Esophagus (tissue), 2 donors: ENCODE data around the gene ARHGAP10. TPM values are rescaled to one million over a fixed set of nuclear protein-coding genes. Genes with fewer than 3 reads are reported as not detected.

ENCODE experiments used
- H3K27ac ChIP-seq, 2 donors: one replicate each; pipeline ENCODE4 v1.5.1; 2013; ENCODE audit warnings: low read depth in 2 of 2, mild to moderate bottlenecking in 2 of 2, inconsistent platforms in 1 of 2, low read length in 1 of 2, moderate library complexity in 1 of 2
- H3K27me3 ChIP-seq, 2 donors: one replicate each; pipeline ENCODE4 v1.6.1; 2013; ENCODE audit warnings: low read length in 2 of 2, control low read depth in 1 of 2, mild to moderate bottlenecking in 1 of 2; ENCODE audit not compliant: insufficient read depth in 2 of 2, control insufficient read depth in 1 of 2
- H3K36me3 ChIP-seq, 2 donors: one replicate each; pipeline ENCODE4 v1.6.1; 2013; ENCODE audit warnings: low read length in 1 of 2; ENCODE audit not compliant: control insufficient read depth in 2 of 2, insufficient read depth in 2 of 2
- H3K4me1 ChIP-seq, 2 donors: one replicate each; pipeline ENCODE4 v1.6.1; 2013; ENCODE audit warnings: low read length in 1 of 2; ENCODE audit not compliant: control insufficient read depth in 2 of 2, insufficient read depth in 2 of 2
- H3K4me3 ChIP-seq, 2 donors: one replicate each; pipeline ENCODE4 v1.5.1; 2013; ENCODE audit warnings: low read length in 2 of 2, mild to moderate bottlenecking in 2 of 2, low read depth in 1 of 2, moderate library complexity in 1 of 2
- H3K9me3 ChIP-seq, 2 donors: one replicate each; pipeline ENCODE4 v1.6.1; 2013; ENCODE audit warnings: mild to moderate bottlenecking in 2 of 2, low read depth in 1 of 2, low read length in 1 of 2, moderate library complexity in 1 of 2; ENCODE audit not compliant: control insufficient read depth in 2 of 2, insufficient read depth in 1 of 2
- WGBS, 2 donors: extraction: QIAGEN DNeasy Blood & Tissue Kit; methylation state at CpG; one replicate each; pipeline ENCODE4 v1.1.7; 2013; 5-methylcytosine and 5-hydroxymethylcytosine counted together
- polyA plus RNA-seq, 2 donors: library from polyadenylated mRNA; stranded (reverse); fragments of 200-250 nt; gene quantifications; one replicate each; pipeline ENCODE4 v1.2.3, GENCODE V29; 2013
- donor health status: healthy with polysubstance abuse.
- donor health status: Bipolar disorder and iron deficiency.

ARHGAP10 gene
- polyA plus RNA-seq, 2 donors, result 31.2 to 53.9 TPM

DNA sequence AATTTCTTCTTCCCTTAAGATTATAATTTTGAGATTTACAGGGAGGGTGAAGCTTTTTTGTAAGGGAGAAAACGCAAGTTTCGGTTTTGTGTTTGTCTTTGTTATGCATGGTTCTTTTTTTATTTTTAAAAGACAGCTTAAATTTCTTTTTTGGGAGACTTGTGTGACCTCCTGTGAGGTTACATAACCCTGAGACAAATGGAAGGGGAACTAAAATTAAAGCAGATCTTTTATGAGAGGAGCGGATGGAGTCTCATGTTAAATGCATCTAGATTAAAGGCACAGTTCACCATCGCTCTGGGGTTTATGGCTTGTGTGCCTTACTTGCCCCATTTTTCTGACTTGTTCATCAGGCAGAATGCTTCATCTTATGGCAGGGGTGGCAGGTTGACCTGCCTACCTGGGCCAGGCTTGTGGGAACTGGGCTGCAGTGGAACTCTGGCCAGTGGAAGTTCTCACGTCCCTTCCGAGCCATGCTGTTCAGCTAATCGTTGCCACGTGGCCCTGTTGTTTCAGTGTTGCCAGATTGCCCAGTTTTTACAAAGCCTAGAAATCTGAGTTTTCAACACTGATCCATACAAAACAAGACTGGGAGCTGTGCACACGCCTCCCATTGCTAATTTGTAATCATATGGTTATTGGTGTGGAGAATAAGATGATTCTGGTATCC is 291.8 kb downstream of the ARHGAP10 start:
- Histone ChIP-seq H3K4me3 (no peak overlapping the region), H3K27me3 (no peaks in the 10 kb centered on the region), H3K27ac (no peak overlapping the region), H3K4me1 (no peaks in the 10 kb centered on the region), H3K9me3 (no peaks in the 10 kb centered on the region), H3K36me3 (no peaks in the 10 kb centered on the region)
- WGBS, 2 donors, result 88 to 93% methylated on average over 9 of the region's 9 CpGs

GRCh38 chr4:148025981-148026380 is 294.1 kb downstream of the ARHGAP10 start:
- H3K36me3 ChIP-seq, result no peaks in the 10 kb centered on the region
- H3K4me3 ChIP-seq, result no peak overlapping the region
- 81 to 82% methylated on average over 4 of the region's 4 CpGs for WGBS, 2 donors

GRCh38 chr4:148027201-148027600 is 295.3 kb downstream of the ARHGAP10 start:
- H3K36me3 ChIP-seq, result no peaks in the 10 kb centered on the region
- no peaks in the 10 kb centered on the region for H3K27me3 ChIP-seq
- 86 to 87% methylated on average over 7 of the region's 7 CpGs for WGBS, 2 donors
- H3K27ac ChIP-seq, result no peak overlapping the region
- H3K4me3 ChIP-seq, result no peak overlapping the region
- H3K9me3 ChIP-seq, result no peaks in the 10 kb centered on the region
- no peaks in the 10 kb centered on the region for H3K4me1 ChIP-seq

More at GRCh38 chr4:148025981-148026380, 294.1 kb downstream of the ARHGAP10 start:
- Histone ChIP-seq H3K27me3 (no peaks in the 10 kb centered on the region), H3K27ac (no peak overlapping the region), H3K4me1 (no peaks in the 10 kb centered on the region), H3K9me3 (no peaks in the 10 kb centered on the region)

DNA sequence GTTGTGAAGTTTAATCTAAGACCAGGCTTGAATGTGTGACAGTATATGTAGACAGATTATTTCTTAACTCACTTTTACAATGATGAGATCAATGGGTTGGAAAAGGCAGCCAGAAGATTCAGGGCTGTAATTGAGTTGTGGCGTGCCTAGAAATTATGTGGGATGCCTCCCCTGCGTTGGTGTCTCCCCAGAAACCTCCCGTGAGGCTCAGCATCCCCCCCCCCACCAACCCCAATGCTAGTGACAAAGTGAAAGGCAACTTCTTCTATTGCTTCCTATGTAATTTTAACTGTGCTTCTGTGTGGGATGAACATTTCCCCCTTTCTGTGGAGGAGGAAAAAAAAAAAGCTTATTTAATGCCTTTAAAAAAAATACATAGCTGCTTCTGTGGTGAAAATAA is 297.9 kb downstream of the ARHGAP10 start:
- no peaks in the 10 kb centered on the region for H3K36me3 ChIP-seq
- H3K27ac ChIP-seq, result no peak overlapping the region
- no peaks in the 10 kb centered on the region for H3K27me3 ChIP-seq
- WGBS, 2 donors, result 87 to 89% methylated on average over 3 of the region's 3 CpGs
- no peaks in the 10 kb centered on the region for H3K4me1 ChIP-seq
- no peaks in the 10 kb centered on the region for H3K9me3 ChIP-seq
- H3K4me3 ChIP-seq, result no peak overlapping the region

- Histone ChIP-seq H3K4me3 (no peak overlapping the region), H3K9me3 (no peaks in the 10 kb centered on the region), H3K27me3 (no peaks in the 10 kb centered on the region), H3K36me3 (no peaks in the 10 kb centered on the region), H3K4me1 (no peaks in the 10 kb centered on the region), H3K27ac (no peak overlapping the region)
- WGBS, 2 donors, result 72 to 75% methylated on average over 2 of the region's 2 CpGs
These were observed 298.4 kb downstream of the ARHGAP10 start for GRCh38 chr4:148030193-148030873.

- H3K36me3 ChIP-seq, result no peaks in the 10 kb centered on the region
- 34 to 38% methylated on average over 1 of the region's 1 CpG for WGBS, 2 donors
- no peaks in the 10 kb centered on the region for H3K9me3 ChIP-seq
- no peaks in the 10 kb centered on the region for H3K27me3 ChIP-seq
- H3K4me3 ChIP-seq, result no peak overlapping the region
- no peaks in the 10 kb centered on the region for H3K4me1 ChIP-seq
- no peak overlapping the region for H3K27ac ChIP-seq
These were observed 302.9 kb downstream of the ARHGAP10 start for GRCh38 chr4:148034813-148035212.

DNA sequence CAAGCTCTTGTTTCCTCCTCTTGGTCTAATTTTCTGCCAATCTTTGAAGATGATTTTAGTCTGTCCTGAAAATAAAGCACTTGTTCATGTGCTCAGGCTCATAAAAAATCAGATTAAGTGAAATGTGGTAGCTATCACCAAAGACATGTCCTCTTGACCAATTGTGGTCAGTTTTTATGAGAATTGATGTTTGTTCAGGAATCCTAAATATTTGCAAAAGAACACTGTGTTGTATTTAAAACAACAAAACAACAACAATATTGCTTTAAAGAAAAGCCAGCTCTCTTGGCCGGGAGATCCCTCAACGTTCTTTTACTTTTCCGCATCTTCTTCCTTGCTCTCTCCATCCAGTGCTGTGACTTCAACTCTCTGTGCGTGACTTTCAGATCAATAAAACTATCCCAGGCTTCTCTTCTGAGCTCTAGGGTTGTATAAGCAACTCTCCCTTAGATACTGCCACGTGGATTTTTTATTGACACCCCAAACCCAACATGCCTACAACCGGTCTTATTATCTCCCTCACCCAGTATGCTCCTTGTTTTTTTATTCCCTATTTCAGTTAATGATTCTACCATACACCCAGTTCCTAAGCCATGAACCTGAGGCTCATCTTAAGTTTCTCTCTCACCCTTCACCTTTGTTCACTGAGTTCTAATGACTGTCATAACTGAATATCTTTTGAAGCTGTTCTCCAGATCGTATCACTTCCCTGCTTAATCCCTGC is 309.9 kb downstream of the ARHGAP10 start:
- WGBS, 2 donors, result 86 to 91% methylated on average over 7 of the region's 7 CpGs
- Histone ChIP-seq H3K27me3 (no peaks in the 10 kb centered on the region), H3K4me3 (no peak overlapping the region), H3K27ac (no peak overlapping the region), H3K4me1 (peaks cover 0 to 4% of the 10 kb centered on the region in 2 donors), H3K36me3 (peaks cover 0 to under 1% of the 10 kb centered on the region in 2 donors), H3K9me3 (no peaks in the 10 kb centered on the region)

- peaks cover 0 to 4% of the 10 kb centered on the region in 2 donors for H3K4me1 ChIP-seq
- H3K36me3 ChIP-seq, result peaks cover 4 to 5% of the 10 kb centered on the region in 2 donors
These were observed 312.4 kb downstream of the ARHGAP10 start for GRCh38 chr4:148044089-148044911.

DNA sequence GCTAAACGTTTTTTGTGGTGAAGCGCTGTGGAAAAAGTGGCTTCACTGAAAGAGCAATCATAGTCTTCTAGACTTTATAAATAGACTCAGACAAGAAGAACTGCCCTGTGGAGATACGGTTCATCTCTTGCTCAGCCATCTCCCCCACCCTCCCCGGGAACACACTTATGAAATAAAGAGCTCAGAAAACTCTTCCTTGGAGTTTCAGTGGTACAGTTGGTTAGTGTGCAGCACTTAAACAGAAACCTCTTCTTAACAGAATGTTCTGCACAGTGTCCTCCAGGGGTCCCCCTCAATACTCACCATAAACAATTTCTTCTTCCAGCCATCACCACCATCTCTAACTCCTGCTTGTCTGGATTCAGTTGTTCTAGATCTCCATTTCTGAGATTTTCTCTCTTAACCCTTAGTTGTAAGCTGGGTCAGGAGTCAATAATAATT is 313.0 kb downstream of the ARHGAP10 start:
- Histone ChIP-seq H3K4me3 (no peak overlapping the region), H3K36me3 (peaks cover 4 to 5% of the 10 kb centered on the region in 2 donors), H3K27ac (no peak overlapping the region), H3K9me3 (no peaks in the 10 kb centered on the region), H3K4me1 (peaks cover 0 to 4% of the 10 kb centered on the region in 2 donors), H3K27me3 (no peaks in the 10 kb centered on the region)
- WGBS, 2 donors, result 77% methylated on average over 4 of the region's 4 CpGs

More at GRCh38 chr4:148044089-148044911, 312.4 kb downstream of the ARHGAP10 start:
- Histone ChIP-seq H3K4me3 (no peak overlapping the region), H3K9me3 (no peaks in the 10 kb centered on the region), H3K27me3 (no peaks in the 10 kb centered on the region), H3K27ac (no peak overlapping the region)
- 91% methylated on average over 9 of the region's 9 CpGs for WGBS, 2 donors
